OCI-LY1 (cell line): ENCODE data around the gene SPEM3.

ENCODE experiments used
- H2AFZ ChIP-seq: fragments of 200-600 bp; sonication (generic), shearing (Covaris generic); 2 replicates; pipeline ENCODE4 v1.6.0; 2014; ENCODE audit warnings: antibody characterized with exemption, mild to moderate bottlenecking, low read length
- H3F3A ChIP-seq: fragments of 200-600 bp; sonication (generic), shearing (Covaris generic); 2 replicates; pipeline ENCODE4 v1.6.0; 2014; ENCODE audit warnings: mild to moderate bottlenecking, antibody characterized with exemption, low read length, moderate library complexity; ENCODE audit not compliant: insufficient read depth
- H3K27ac ChIP-seq: fragments of 200-600 bp; sonication (generic); 2 replicates; pipeline ENCODE4 v1.5.1; 2014; ENCODE audit warnings: low read length, mixed run types, mild to moderate bottlenecking, low read depth; ENCODE audit not compliant: poor library complexity, severe bottlenecking
- H3K27me3 ChIP-seq: fragments of 200-600 bp; sonication (generic); 2 replicates; pipeline ENCODE4 v1.6.0; 2014; ENCODE audit warnings: antibody characterized with exemption, mild to moderate bottlenecking, low read length, moderate library complexity; ENCODE audit not compliant: insufficient read depth
- H3K36me3 ChIP-seq: fragments of 200-600 bp; sonication (generic); 2 replicates; pipeline ENCODE4 v1.6.1; 2014; ENCODE audit warnings: mild to moderate bottlenecking, antibody characterized with exemption, low read length, moderate library complexity, mixed read lengths; ENCODE audit not compliant: insufficient read depth
- H3K4me1 ChIP-seq: fragments of 200-600 bp; sonication (generic); 2 replicates; pipeline ENCODE4 v1.5.1; 2014; ENCODE audit warnings: mild to moderate bottlenecking, low read length, moderate library complexity; ENCODE audit not compliant: insufficient read depth, severe bottlenecking
- H3K4me2 ChIP-seq: fragments of 200-600 bp; sonication (generic), shearing (Covaris generic); 2 replicates; pipeline ENCODE4 v1.6.1; 2014; ENCODE audit warnings: low read length
- H3K4me3 ChIP-seq: fragments of 200-600 bp; sonication (generic); 2 replicates; pipeline ENCODE4 v1.5.1; 2014; ENCODE audit warnings: low read length, low read depth, mild to moderate bottlenecking, mixed read lengths; ENCODE audit not compliant: poor library complexity, severe bottlenecking
- H3K79me2 ChIP-seq: fragments of 200-600 bp; shearing (Covaris generic); 2 replicates; pipeline ENCODE4 v1.6.1; 2016; ENCODE audit warnings: mixed run types, low read length, mixed read lengths; ENCODE audit not compliant: insufficient read depth
- H3K9ac ChIP-seq: fragments of 200-600 bp; sonication (generic), shearing (Covaris generic); 2 replicates; pipeline ENCODE4 v1.6.1; 2014; ENCODE audit warnings: mild to moderate bottlenecking, low read length, mixed read lengths
- H3K9me2 ChIP-seq: fragments of 200-600 bp; sonication (generic), shearing (Covaris generic); 2 replicates; pipeline ENCODE4 v1.6.1; 2014; ENCODE audit warnings: low read depth, mild to moderate bottlenecking, low read length, mixed read lengths
- H3K9me3 ChIP-seq: fragments of 200-600 bp; shearing (Covaris generic); 2 replicates; pipeline ENCODE4 v1.6.1; 2014; ENCODE audit warnings: low read length, mixed read lengths
- H4K20me1 ChIP-seq: fragments of 200-600 bp; sonication (generic), shearing (Covaris generic); 2 replicates; pipeline ENCODE4 v1.6.0; 2016; ENCODE audit warnings: mild to moderate bottlenecking, low read length; ENCODE audit not compliant: insufficient read depth
- CTCF ChIP-seq: fragments of 200-600 bp; sonication (generic), shearing (Covaris generic); IDR thresholded peaks from 2 replicates; pipeline ENCODE4 v1.5.1; 2017; ENCODE audit warnings: mild to moderate bottlenecking, antibody characterized with exemption, low read length, moderate library complexity, mixed read lengths
- EZH2 ChIP-seq: fragments of 200-600 bp; sonication (generic), shearing (Covaris generic); IDR thresholded peaks from 2 replicates; pipeline ENCODE4 v1.8.0; 2017; ENCODE audit warnings: borderline replicate concordance, mixed run types, mild to moderate bottlenecking, antibody characterized with exemption, low read length, moderate library complexity, mixed read lengths

The SPEM3 gene

GRCh38 chr17:7383742-7384488, 44.7 kb upstream of the SPEM3 start:
- H3K27ac ChIP-seq: peak overlapping the region; percentile 1
- TF ChIP-seq EZH2 (no peak), CTCF (no peak)
- H3K4me3 ChIP-seq: peak overlapping the region; percentile 68
- H2AFZ ChIP-seq: 0 out of 2 replicates have a peak overlapping the region, but pooled peaks have one; percentile 8
- no peaks in the 10 kb centered on the region for H3K79me2 ChIP-seq
- H3K9me2 ChIP-seq: no peaks in the 10 kb centered on the region
- peaks cover 9% of the 10 kb centered on the region for H3K9me3 ChIP-seq
- H3K27me3 ChIP-seq: peaks cover 8% of the 10 kb centered on the region; the same call in 1 of the 2 replicates
- peaks cover 18% of the 10 kb centered on the region for H3K4me1 ChIP-seq
- H3K36me3 ChIP-seq: peaks cover 4% of the 10 kb centered on the region; the same call in 1 of the 2 replicates
- H3F3A ChIP-seq: no peaks in the 10 kb centered on the region
- H3K9ac ChIP-seq: peak overlapping the region; percentile 72
- H3K4me2 ChIP-seq: peak overlapping the region; percentile 91
- no peaks in the 10 kb centered on the region for H4K20me1 ChIP-seq

- TF ChIP-seq CTCF (no peak), EZH2 (no peak)
- Histone ChIP-seq H4K20me1 (no peaks in the 10 kb centered on the region), H3K4me2 (peak overlapping the region; percentile 91), H3K4me3 (peak overlapping the region; percentile 68), H3K27me3 (peaks cover 7% of the 10 kb centered on the region; the same call in 1 of the 2 replicates), H3K9ac (peak overlapping the region; percentile 72), H3F3A (no peaks in the 10 kb centered on the region), H3K4me1 (peaks cover 18% of the 10 kb centered on the region), H3K9me2 (no peaks in the 10 kb centered on the region), H3K27ac (peak overlapping the region; percentile 1), H2AFZ (0 out of 2 replicates have a peak overlapping the region, but pooled peaks have one; percentile 8), H3K79me2 (no peaks in the 10 kb centered on the region), H3K36me3 (peaks cover 4% of the 10 kb centered on the region; the same call in 1 of the 2 replicates), H3K9me3 (peaks cover 3% of the 10 kb centered on the region)
These were observed 44.1 kb upstream of the SPEM3 start for GRCh38 chr17:7384489-7385081.

- Histone ChIP-seq H3K9me3 (no peaks in the 10 kb centered on the region), H3K4me1 (peaks cover 21% of the 10 kb centered on the region), H3K36me3 (peaks cover 4% of the 10 kb centered on the region; the same call in 1 of the 2 replicates), H2AFZ (no peak overlapping the region), H3K4me2 (no peak overlapping the region), H4K20me1 (no peaks in the 10 kb centered on the region), H3K27me3 (no peaks in the 10 kb centered on the region), H3K9me2 (no peaks in the 10 kb centered on the region), H3K79me2 (no peaks in the 10 kb centered on the region), H3F3A (no peaks in the 10 kb centered on the region), H3K4me3 (no peak overlapping the region), H3K9ac (no peak overlapping the region), H3K27ac (no peak overlapping the region)
- no peak for TF ChIP-seq CTCF
- TF ChIP-seq EZH2: no peak
These were observed 39.8 kb upstream of the SPEM3 start for GRCh38 chr17:7388856-7389255.
